ENCODE measurements around the gene JARID2. TPM values are rescaled to one million over a fixed set of nuclear protein-coding genes. Genes with fewer than 3 reads are reported as not detected.

JARID2 gene
- total and polyA plus RNA-seq, 4 donors, result 1.4 to 12.3 (median 3.4) TPM

GRCh38 chr6:15239616-15240364 lies 6.1 kb upstream of the JARID2 start:
- Histone ChIP-seq H3K27me3 (ENCODE audit: control insufficient read depth in 4 of 4, insufficient read depth in 4 of 4, low read length in 3 of 4) (no peaks in the 10 kb centered on the region), H3K36me3 (ENCODE audit: control insufficient read depth in 4 of 4, insufficient read depth in 3 of 4, low read depth in 1 of 4, low read length in 3 of 4) (no peaks in the 10 kb centered on the region), H3K9ac (ENCODE audit: low read depth in 1 of 2, low read length in 2 of 2) (no peak overlapping the region), H3K4me1 (ENCODE audit: control insufficient read depth in 4 of 4, insufficient read depth in 4 of 4, low read length in 3 of 4) (peaks cover 0 to 3% (median 1%) of the 10 kb centered on the region in 4 donors), H3K27ac (ENCODE audit: low read depth in 1 of 2, low read length in 2 of 2) (no peak overlapping the region), H3K4me3 (ENCODE audit: low read depth in 1 of 3, low read length in 3 of 3) (no peak overlapping the region), H3K9me3 (ENCODE audit: control insufficient read depth in 4 of 4, low read length in 3 of 4) (no peaks in the 10 kb centered on the region)
- no peak for DNase-seq (ENCODE audit: low spot score)
- TF ChIP-seq GABPA (IDR thresholded peaks at IDR 0.05 in 1 of 2, conservative IDR thresholded peaks at IDR 0.05 in 1 of 2) (no peak), REST (IDR thresholded peaks at IDR 0.05) (no peak), EGR1 (IDR thresholded peaks at IDR 0.05; ENCODE audit: low read depth in 2 of 2) (no peak)
- WGBS, result 40% methylated on average over 5 of the region's 5 CpGs

- Histone ChIP-seq H3K9me3 (ENCODE audit: control insufficient read depth in 4 of 4, low read length in 3 of 4) (no peaks in the 10 kb centered on the region), H3K4me1 (ENCODE audit: control insufficient read depth in 4 of 4, insufficient read depth in 4 of 4, low read length in 3 of 4) (peaks cover 0 to 15% (median 10%) of the 10 kb centered on the region in 4 donors), H3K27ac (ENCODE audit: low read depth in 1 of 2, low read length in 2 of 2) (no peak overlapping the region), H3K36me3 (ENCODE audit: control insufficient read depth in 4 of 4, insufficient read depth in 3 of 4, low read depth in 1 of 4, low read length in 3 of 4) (no peaks in the 10 kb centered on the region), H3K27me3 (ENCODE audit: control insufficient read depth in 4 of 4, insufficient read depth in 4 of 4, low read length in 3 of 4) (no peaks in the 10 kb centered on the region), H3K9ac (ENCODE audit: low read depth in 1 of 2, low read length in 2 of 2) (no peak overlapping the region), H3K4me3 (ENCODE audit: low read depth in 1 of 3, low read length in 3 of 3) (no peak overlapping the region)
- DNase-seq (ENCODE audit: low spot score), result no peak
- WGBS, result 95% methylated on average over 2 of the region's 2 CpGs
- TF ChIP-seq RXRA (IDR thresholded peaks at IDR 0.05), result no peak
- no peak for TF ChIP-seq HNF4A (conservative IDR thresholded peaks at IDR 0.05)
- TF ChIP-seq FOXA1 (IDR thresholded peaks at IDR 0.05), result no peak
- no peak for TF ChIP-seq EGR1 (IDR thresholded peaks at IDR 0.05; ENCODE audit: low read depth in 2 of 2)
- no peak for TF ChIP-seq HNF4G (IDR thresholded peaks at IDR 0.05)
- TF ChIP-seq, protein P1, sequence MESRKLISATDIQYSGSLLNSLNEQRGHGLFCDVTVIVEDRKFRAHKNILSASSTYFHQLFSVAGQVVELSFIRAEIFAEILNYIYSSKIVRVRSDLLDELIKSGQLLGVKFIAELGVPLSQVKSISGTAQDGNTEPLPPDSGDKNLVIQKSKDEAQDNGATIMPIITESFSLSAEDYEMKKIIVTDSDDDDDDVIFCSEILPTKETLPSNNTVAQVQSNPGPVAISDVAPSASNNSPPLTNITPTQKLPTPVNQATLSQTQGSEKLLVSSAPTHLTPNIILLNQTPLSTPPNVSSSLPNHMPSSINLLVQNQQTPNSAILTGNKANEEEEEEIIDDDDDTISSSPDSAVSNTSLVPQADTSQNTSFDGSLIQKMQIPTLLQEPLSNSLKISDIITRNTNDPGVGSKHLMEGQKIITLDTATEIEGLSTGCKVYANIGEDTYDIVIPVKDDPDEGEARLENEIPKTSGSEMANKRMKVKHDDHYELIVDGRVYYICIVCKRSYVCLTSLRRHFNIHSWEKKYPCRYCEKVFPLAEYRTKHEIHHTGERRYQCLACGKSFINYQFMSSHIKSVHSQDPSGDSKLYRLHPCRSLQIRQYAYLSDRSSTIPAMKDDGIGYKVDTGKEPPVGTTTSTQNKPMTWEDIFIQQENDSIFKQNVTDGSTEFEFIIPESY (IDR thresholded peaks at IDR 0.05), result no peak
- no peak for TF ChIP-seq TAF1 (conservative IDR thresholded peaks at IDR 0.05)
- no peak for TF ChIP-seq ATF3 (IDR thresholded peaks at IDR 0.05)
- TF ChIP-seq JUND (IDR thresholded peaks at IDR 0.05), result no peak
- no peak for TF ChIP-seq REST (IDR thresholded peaks at IDR 0.05)
- TF ChIP-seq GABPA (IDR thresholded peaks at IDR 0.05 in 1 of 2, conservative IDR thresholded peaks at IDR 0.05 in 1 of 2), result no peak
- no peak for TF ChIP-seq FOXA2 (IDR thresholded peaks at IDR 0.05)
- TF ChIP-seq YY1 (IDR thresholded peaks at IDR 0.05), result no peak
- TF ChIP-seq RAD21 (IDR thresholded peaks at IDR 0.05), result no peak
- TF ChIP-seq, protein P2, sequence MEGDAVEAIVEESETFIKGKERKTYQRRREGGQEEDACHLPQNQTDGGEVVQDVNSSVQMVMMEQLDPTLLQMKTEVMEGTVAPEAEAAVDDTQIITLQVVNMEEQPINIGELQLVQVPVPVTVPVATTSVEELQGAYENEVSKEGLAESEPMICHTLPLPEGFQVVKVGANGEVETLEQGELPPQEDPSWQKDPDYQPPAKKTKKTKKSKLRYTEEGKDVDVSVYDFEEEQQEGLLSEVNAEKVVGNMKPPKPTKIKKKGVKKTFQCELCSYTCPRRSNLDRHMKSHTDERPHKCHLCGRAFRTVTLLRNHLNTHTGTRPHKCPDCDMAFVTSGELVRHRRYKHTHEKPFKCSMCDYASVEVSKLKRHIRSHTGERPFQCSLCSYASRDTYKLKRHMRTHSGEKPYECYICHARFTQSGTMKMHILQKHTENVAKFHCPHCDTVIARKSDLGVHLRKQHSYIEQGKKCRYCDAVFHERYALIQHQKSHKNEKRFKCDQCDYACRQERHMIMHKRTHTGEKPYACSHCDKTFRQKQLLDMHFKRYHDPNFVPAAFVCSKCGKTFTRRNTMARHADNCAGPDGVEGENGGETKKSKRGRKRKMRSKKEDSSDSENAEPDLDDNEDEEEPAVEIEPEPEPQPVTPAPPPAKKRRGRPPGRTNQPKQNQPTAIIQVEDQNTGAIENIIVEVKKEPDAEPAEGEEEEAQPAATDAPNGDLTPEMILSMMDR (IDR thresholded peaks at IDR 0.05; ENCODE audit: low read depth, low read length, missing input control), result no peak
Observed at GRCh38 chr6:15242503-15242902, 3.4 kb upstream of the JARID2 start.

All from liver (tissue), 9 donors.